ENCODE data around the gene HSF5. TPM values are rescaled to one million over a fixed set of nuclear protein-coding genes. Genes with fewer than 3 reads are reported as not detected.

The HSF5 gene
- total RNA-seq, 4 donors from 2014 or later: under 0.01 to 0.13 TPM; not detected in 2

DNA sequence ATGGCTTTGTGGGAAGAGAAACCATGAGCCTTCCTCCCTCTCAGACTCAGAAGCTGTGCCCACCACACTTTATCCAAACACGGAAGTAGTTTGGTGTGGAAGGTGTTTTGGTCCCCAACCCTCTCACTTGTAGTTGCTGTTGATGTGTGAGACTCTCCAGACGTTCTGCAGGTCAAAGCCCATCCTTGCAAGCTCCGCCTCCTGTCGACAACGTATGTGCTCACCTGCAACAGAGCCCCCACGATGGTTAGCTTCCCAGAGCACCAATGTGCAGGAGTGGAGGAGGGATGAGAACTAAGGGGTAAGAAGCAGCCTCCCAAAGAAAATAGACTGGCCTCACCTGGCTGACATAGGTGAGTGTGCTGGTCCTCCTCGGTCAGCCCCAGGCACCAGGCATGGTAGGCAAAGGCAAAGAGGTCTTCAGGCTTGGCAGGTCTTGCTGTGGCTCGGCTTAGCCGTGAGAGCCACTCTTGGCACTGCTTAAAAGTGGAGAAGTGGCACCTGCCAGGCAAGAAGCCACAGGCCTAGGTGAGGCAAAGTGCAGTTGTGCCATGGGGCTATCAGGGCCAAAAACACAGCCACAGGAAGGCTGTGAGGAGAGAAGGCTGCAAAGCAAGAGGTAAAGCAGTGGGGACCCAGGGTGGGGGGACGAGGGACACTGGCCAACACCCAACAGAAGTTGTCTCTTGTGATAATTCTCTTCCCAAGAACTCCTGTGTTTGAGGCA is 20.3 kb upstream of the HSF5 start:
- Histone ChIP-seq H3K27ac (replicated peaks in 1 of 4) (no peak overlapping the region), H3K9me3 (no peaks in the 10 kb centered on the region), H3K4me1 (peaks cover 5 to 14% (median 8%) of the 10 kb centered on the region in 4 donors), H3K27me3 (no peaks in the 10 kb centered on the region), H3K4me3 (no peak overlapping the region), H3K36me3 (peaks cover 78 to 94% (median 93%) of the 10 kb centered on the region in 4 donors)
- intact Hi-C loops (cut with DNase I): no loop called here
- WGBS: 81% methylated on average over 4 of the region's 10 CpGs
- DNase-seq (ENCODE audit: extremely low spot score): no peak
- TF ChIP-seq EP300 (IDR thresholded peaks at IDR 0.05): no peak
- TF ChIP-seq POLR2AphosphoS5 (IDR thresholded peaks at IDR 0.05): no peak
- TF ChIP-seq POLR2A (IDR thresholded peaks at IDR 0.05; ENCODE audit: low read depth): no peak
- TF ChIP-seq, protein P1, sequence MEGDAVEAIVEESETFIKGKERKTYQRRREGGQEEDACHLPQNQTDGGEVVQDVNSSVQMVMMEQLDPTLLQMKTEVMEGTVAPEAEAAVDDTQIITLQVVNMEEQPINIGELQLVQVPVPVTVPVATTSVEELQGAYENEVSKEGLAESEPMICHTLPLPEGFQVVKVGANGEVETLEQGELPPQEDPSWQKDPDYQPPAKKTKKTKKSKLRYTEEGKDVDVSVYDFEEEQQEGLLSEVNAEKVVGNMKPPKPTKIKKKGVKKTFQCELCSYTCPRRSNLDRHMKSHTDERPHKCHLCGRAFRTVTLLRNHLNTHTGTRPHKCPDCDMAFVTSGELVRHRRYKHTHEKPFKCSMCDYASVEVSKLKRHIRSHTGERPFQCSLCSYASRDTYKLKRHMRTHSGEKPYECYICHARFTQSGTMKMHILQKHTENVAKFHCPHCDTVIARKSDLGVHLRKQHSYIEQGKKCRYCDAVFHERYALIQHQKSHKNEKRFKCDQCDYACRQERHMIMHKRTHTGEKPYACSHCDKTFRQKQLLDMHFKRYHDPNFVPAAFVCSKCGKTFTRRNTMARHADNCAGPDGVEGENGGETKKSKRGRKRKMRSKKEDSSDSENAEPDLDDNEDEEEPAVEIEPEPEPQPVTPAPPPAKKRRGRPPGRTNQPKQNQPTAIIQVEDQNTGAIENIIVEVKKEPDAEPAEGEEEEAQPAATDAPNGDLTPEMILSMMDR (IDR thresholded peaks at IDR 0.05): no peak

DNA sequence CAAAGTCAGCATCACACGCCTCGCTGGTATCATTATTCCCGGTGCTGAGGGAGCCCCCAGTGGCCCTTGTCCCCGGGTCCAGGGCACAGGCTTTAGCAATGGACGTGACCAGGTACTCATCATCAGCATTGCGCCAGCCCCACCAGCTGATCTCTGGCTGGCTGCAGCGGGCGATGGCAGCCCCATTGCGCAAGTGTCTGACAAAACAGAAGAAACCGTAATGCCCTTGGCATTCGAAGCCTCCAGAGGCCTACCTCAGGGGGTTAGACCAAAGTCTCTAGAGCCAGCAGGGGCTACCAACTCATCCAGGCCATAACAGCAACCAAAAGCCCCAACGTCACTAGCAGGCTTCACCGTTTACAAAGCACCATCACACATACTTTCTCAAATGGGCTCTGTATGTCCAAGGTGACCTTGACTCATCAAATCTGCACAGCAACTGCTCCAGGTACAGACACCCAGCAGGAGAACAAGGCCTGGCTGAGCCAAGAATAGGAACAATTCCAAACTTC is 19.0 kb upstream of the HSF5 start:
- TF ChIP-seq POLR2AphosphoS5 (IDR thresholded peaks at IDR 0.05) (no peak), POLR2A (IDR thresholded peaks at IDR 0.05; ENCODE audit: low read depth) (no peak), EP300 (IDR thresholded peaks at IDR 0.05) (no peak)
- TF ChIP-seq, protein P1 (IDR thresholded peaks at IDR 0.05): no peak
- no peak for DNase-seq (ENCODE audit: extremely low spot score)
- Histone ChIP-seq H3K4me1 (peaks cover 0 to 1% (median 0%) of the 10 kb centered on the region in 4 donors), H3K4me3 (no peak overlapping the region), H3K9me3 (no peaks in the 10 kb centered on the region), H3K27ac (replicated peaks in 1 of 4) (no peak overlapping the region), H3K36me3 (peaks cover 91 to 100% (median 100%) of the 10 kb centered on the region in 4 donors), H3K27me3 (no peaks in the 10 kb centered on the region)
- WGBS: 84% methylated on average over 7 of the region's 13 CpGs
- intact Hi-C loops (cut with DNase I): no loop called here

DNA sequence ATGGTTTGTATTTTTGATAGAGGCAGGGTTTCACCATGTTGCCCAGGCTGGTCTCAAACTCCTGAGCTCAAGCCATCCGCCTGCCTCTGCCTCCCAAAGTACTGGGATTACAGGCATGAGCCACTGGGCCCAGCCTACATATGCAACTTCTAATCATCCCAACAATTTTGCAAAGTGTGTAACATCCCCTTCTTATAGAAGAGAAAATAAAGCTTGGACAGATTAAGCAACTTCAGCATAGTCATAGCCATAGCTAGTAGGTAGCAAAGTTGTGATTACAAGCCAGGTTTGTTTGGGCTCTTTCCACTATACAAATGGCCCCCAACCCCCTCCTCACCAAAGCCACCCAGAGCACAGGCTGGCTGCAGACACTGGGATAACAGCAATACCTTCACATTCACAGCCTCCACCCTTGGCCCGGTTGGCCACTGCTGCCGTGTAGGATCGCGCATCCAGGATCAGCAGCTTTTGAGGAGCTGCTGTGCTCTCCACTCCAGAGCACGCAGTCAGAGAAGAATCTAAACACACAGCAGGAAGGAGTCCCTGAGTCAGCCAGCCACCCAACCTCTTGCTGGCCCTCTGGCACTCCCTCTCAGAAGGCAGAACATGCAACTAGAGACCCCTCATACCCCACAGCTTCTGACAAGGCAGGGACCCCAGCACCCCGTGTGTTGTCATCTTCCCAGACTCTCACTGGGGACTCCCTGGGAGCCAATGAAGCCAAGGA is 18.3 kb upstream of the HSF5 start:
- 93% methylated on average over 3 of the region's 7 CpGs for WGBS
- Histone ChIP-seq H3K27me3 (no peaks in the 10 kb centered on the region), H3K36me3 (peaks cover 96 to 100% (median 100%) of the 10 kb centered on the region in 4 donors), H3K27ac (replicated peaks in 1 of 4) (no peak overlapping the region), H3K4me1 (no peaks in the 10 kb centered on the region), H3K9me3 (no peaks in the 10 kb centered on the region), H3K4me3 (no peak overlapping the region)
- intact Hi-C loops (cut with DNase I): no loop called here
- DNase-seq (ENCODE audit: extremely low spot score): no peak
- TF ChIP-seq, protein P1 (IDR thresholded peaks at IDR 0.05): no peak
- no peak for TF ChIP-seq EP300 (IDR thresholded peaks at IDR 0.05)
- no peak for TF ChIP-seq POLR2A (IDR thresholded peaks at IDR 0.05; ENCODE audit: low read depth)
- TF ChIP-seq POLR2AphosphoS5 (IDR thresholded peaks at IDR 0.05): no peak

DNA sequence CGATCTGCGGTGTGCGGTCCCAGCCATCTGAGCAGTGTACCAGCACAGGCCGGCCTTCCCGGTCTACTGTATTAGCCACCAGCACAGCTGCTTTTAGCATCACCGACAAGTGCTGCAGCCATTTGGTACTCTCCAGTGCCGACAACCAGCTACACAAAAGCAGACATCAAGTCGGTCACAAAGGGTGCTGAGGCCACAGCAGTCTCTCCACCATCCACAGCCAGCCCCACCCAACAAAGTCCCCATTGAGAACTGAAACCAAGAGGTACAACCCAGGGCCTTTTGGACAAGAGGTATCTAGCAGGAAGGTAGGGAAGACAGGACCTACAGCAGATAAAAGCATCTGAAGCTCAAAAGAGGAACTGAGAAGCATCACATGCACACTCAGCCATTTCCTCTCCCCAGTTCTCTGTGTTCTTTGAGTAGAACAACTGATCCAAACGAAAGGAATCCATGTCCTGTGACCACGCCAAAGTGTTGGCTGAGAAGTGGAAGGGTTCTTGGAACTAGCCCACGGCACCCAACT is 16.7 kb upstream of the HSF5 start:
- Histone ChIP-seq H3K27me3 (no peaks in the 10 kb centered on the region), H3K9me3 (no peaks in the 10 kb centered on the region), H3K4me3 (no peak overlapping the region), H3K27ac (replicated peaks in 1 of 4) (peak overlapping the region in 1 of 4 donors; percentile 4), H3K4me1 (no peaks in the 10 kb centered on the region), H3K36me3 (peaks cover 89 to 100% (median 95%) of the 10 kb centered on the region in 4 donors)
- 86% methylated on average over 11 of the region's 11 CpGs for WGBS
- DNase-seq (ENCODE audit: extremely low spot score): no peak
- TF ChIP-seq, protein P1 (IDR thresholded peaks at IDR 0.05): no peak
- TF ChIP-seq EP300 (IDR thresholded peaks at IDR 0.05) (no peak), POLR2AphosphoS5 (IDR thresholded peaks at IDR 0.05) (no peak), POLR2A (IDR thresholded peaks at IDR 0.05; ENCODE audit: low read depth) (no peak)
- intact Hi-C loops (cut with DNase I): no loop called here

Data from esophagus muscularis mucosa (tissue), 4 donors.